GM19455 (cell line): ENCODE data around the gene DDX3X.

Source experiments
- ATAC-seq: cut with Tn5 transposase; IDR thresholded peaks from one replicate; pipeline ENCODE4 v1.9.1; 2021; ENCODE audit not compliant: unreplicated experiment

The DDX3X gene

DNA sequence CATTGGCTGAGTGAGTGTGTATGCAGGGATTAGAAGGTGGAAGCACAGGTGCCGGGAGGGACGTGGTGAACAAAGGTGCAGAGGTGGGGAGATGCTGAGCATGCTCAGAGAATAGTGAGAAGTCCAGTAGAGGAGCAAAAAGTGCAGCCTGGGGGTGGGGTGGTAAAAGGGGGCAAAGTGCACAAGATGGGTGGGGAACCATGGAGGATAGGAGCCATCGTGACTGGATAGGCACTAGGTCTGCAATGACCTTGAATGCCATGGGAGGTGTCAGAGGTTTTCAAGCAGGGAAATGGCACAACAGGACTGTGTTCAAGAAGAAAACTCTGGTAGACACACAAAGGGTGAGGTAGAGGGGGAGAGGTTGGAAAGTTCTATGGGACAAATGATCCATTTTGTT lies 6.6 kb upstream of the DDX3X start:
- no peak for ATAC-seq

DNA sequence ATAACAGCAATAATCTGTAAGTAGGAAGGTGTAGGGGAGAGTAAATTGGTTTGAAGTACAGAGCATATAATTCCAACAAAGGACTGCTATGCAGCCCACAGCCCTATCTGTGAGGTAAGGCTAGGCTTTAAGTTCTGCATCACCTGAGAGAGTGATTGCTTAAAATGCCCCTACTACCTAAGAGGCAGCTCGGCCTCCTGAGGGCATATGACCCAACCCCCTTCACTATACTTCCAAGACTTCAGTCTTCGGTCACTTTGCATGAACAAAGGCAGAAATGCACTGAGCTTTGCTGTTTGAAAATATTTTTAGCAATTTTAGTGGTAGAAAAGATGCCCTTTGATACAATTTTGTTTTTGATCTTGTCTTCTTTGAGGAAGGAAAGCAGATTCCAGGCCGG lies 4.9 kb upstream of the DDX3X start:
- ATAC-seq = no peak

DNA sequence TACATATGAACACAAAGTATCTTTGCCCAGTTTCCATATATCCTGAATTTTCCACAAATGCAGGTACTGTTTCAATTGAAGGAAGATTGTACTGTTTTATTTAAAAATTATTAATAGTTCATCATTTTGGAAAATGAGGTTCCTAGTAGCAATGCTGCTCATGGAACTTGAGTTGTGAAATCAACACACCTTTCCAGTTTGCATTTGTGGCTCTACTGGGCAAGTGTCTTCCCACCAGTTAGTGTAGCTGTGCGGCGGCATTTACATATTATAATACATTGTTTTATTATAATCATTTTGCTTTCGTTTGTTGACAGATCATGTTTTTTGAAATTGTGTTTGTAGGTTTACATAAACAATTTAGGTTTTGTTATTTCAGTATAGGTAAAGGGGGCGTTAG lies 2.0 kb upstream of the DDX3X start:
- ATAC-seq = no peak

DNA sequence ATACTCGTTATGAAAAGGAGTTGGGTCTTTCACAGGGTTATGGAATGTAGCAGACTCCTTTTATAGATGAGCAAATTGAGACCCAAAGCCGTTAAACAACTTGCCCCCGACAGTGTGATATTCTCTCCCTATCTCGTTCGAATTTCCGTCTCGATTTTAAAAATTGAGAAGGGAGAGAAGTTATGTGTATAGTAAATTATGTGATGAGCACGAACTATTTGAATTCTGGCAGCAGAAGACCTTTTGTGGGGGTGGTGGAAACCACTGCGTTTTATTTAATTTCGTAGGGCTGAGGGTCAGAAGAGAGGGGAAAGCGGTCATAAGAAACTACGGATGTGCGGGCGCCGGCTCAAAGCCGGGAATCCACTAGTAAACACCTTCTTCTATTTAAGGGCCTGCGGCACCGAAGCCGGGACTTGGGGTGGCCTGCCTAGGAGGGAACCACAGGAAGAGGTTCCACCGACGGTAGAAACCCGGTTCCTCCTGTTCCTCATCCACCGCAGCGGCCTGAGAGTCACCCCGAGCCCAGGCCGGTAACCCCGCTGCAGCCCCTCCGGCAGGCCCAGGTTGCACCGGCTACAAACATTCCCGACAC lies 1.5 kb upstream of the DDX3X start:
- ATAC-seq = peak; percentile 8

DNA sequence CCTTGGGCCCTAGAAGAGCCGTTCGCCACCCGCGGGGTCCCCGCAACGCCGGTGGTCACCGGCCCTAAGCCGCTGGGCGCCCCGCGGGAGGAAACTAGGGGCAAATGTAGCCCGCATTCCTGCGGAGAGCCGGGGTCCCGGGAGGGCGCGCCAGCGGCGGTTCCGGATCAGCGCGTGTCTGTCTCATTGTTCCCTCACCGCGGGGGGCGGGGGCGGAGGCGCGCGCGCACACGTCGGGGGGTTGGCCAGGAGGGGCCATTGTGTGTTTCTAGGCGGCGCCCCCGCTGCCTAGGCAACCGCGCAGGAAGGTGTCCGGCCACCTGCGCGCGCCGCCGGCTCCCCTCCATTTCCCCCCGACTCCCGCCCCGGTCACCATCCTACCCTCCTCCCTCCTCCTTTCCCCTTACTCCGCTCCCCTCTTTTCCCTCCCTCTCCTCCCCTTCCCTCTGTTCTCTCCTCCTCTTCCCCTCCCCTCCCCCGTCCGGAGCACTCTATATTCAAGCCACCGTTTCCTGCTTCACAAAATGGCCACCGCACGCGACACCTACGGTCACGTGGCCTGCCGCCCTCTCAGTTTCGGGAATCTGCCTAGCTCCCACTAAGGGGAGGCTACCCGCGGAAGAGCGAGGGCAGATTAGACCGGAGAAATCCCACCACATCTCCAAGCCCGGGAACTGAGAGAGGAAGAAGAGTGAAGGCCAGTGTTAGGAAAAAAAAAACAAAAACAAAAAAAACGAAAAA lies 789 bp upstream of the DDX3X start:
- peak; percentile 38 for ATAC-seq

DNA sequence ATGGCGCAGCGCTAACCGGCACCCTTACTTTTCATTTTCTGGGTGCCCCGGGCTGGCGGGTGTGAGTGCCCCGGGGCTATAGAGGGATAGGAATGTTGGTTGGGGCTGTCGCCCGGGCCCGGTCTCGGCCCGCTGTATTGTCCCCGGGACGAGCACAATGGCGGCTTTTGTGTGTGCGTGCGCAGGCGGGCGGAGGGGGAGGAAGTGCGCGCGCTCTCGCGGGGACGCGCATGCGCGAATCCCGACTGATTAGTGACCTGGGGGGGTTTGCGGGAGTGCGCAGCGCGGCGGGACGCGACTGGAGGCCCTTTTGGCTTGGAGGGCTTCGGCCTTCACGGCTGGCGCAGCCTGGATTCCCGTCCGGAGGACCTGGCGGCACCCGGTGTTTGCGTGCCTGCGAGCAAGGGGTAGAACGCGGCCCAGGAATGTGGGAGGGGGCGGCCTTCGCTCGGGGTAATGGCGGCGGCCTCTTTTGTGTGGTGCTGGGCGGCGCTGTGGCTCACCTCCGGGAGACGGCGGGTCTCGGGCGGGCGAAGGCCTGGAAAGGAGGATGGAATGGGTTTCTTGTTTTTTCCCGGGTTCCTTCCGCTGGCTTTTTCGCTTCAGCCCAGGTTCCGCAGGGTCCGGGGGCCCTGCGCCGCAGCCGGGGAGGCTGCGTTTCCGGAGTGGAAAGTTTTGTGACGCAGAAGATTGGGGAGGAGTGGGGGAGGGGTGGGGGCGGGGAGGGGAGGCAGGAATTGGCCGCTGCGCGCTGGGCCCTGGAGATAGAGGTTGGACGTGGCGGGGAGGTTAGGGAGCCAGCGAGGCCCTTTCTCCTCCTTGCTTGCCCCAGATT lies 618 bp downstream of the DDX3X start:
- peak; percentile 26 for ATAC-seq

DNA sequence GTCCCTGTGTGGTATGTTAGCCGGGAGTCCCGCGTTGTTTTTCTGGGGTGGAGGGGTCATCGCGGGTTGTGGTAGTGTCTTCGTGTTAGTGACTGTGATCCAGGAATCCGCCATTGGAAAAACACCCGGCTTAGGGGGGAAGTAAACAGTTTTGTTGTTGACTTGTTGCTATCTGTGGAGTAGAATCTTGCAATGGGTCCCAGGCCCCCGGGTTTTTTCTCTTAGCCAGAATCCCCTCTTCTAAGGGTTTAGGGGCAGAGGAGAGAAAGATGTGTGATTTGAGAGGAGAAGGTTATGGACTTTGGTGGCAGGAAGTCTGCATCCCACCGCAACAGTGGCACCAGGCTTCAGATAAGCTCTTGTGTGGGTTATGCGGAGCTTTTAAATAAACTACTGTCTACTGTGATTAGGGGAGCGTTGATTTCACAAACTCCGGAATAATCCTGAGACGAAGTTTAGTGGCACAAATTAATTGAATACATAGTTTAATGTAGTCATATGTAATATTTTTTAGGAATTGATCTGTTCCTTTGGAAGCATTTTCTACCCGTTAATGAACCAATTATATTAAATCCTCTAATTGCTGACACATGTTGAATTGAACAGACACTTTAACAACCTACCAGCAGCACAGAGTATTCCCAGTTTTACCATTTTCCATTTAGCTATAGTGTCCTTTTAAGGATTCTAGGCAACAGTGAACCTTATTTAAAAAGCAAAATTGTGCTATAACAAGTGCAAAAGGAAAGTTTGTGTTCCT lies 1.4 kb downstream of the DDX3X start:
- ATAC-seq = no peak

DNA sequence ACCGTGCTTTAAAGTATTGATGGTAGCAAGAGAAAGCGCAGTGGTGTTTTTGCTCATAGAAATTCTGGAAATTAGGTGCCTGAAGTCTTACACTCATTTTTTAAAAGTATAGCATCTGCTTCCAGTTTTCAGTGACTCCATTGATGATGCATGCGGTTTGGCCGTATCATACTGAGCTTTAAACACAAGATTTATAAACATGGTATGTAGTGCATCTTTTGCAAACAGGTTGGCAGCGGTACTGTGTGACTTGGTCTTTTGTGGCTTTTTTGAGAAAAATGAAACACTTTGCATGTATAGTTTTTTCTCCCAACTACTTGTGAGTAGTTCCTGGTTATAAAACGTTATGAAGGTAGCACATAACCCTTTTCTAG lies 2.0 kb downstream of the DDX3X start:
- ATAC-seq = no peak

DNA sequence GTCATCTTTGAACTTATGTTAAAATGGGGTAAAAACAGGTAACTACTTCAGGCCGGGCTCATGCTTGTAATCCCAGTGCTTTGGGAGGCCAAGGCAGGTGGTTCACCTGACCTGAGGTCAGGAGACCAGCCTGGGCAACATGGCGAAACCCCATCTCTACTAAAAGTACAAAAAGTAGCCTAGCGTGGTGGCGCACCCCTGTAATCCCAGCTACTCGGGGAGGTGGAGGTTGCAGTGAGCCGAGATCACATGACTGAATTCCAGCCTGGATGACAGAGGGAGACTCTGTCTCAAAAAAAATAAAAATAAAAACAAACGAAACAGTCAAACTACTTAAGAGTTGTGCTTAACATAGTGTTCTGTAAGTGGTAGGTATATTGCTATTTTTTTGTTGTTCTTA lies 2.5 kb downstream of the DDX3X start:
- ATAC-seq = no peak

DNA sequence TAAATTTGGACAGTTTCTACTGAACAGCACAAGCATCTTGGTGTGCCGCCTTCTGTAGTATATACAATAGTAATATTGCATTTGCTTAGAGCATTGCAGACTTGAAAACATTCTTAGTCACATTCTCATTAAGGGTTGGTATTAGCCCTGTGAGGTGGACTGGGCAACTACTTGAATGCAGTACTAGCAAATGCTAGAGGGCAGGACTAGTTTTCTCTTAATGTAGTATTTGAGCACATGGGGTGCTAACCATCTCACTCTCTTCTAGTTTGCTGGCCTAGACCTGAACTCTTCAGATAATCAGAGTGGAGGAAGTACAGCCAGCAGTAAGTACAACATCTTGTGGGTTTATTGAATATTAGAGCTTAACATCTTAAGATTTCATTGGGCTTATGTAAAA lies 3.2 kb downstream of the DDX3X start:
- ATAC-seq = no peak

DNA sequence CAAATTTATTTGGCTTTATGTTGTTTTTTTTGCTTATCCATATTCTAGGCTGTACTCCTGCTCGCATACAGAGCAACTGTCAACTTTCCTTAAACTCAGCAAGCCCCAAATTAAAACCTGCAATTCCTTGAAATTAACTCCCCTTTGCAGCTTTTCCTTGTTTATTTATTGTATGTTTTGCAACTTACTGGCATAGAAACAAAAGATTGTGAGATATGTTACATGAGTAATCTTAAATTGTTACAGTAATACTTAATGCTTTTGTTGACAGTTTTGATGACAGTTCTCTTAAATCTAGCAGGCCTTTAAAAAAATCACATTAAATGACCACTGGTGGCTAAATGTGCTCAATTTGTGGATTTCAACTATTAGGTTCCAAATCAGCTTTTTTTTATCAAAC lies 4.5 kb downstream of the DDX3X start:
- ATAC-seq = no peak

DNA sequence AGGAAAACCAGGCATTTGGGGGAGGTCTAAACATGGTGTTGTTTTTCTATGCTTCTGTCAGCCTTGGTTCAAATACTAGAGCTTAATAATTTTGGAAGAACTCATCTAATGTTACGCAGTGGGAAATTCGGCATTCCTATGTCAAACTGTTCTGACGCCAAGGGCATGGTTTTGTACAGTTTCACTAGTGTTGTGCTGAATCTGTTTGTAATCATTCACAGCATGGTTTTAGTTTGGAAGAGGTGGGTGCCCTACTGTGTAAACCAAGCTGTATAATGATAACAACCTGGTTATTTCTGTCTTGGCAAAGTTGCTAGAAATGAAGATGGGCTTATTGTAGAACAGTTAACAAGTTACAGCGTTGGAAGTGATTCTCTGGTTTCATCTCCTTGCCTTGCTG lies 5.2 kb downstream of the DDX3X start:
- ATAC-seq = no peak

DNA sequence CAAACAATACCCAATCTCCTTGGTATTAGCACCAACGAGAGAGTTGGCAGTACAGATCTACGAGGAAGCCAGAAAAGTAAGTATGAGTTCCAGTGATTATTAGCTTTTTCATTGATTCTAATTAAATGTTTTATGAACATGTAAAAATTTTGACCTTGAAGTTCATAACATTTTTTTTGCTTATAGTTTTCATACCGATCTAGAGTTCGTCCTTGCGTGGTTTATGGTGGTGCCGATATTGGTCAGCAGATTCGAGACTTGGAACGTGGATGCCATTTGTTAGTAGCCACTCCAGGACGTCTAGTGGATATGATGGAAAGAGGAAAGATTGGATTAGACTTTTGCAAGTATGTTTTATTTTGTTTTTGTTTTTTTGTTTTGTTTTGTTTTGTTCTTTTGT lies 10.1 kb downstream of the DDX3X start:
- ATAC-seq = no peak

DNA sequence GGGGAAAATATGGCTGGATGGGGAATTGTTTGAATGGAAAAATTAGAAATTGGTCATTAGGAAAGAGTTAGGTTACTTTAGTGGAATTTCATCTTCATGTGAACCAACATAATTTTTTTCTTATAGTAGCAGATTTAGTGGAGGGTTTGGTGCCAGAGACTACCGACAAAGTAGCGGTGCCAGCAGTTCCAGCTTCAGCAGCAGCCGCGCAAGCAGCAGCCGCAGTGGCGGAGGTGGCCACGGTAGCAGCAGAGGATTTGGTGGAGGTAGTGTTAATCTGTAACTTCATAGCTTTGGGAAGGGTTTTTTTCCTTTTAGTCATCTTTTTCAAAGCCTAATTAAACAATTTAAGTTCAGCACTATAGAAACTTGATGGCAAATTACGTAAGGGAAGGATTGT lies 13.2 kb downstream of the DDX3X start:
- ATAC-seq = no peak

DNA sequence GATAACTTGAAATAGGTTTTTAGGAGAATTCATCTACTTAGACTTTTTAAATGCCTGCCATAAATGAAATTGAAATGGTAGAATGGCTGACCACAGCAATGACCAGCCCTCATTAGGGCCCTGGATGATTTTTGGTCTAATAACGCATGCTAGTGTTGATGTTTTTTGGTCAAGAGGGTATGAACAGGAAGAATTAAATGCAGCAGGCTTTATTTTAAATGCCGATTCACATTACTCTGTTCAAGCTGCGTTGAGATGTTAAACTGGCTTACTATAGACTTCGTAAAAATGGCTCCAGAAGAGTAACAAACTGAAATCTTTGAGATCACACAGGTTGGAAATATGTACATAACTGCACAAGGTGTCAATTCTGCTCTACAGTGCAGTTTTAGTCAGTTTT lies 14.6 kb downstream of the DDX3X start:
- no peak for ATAC-seq

DNA sequence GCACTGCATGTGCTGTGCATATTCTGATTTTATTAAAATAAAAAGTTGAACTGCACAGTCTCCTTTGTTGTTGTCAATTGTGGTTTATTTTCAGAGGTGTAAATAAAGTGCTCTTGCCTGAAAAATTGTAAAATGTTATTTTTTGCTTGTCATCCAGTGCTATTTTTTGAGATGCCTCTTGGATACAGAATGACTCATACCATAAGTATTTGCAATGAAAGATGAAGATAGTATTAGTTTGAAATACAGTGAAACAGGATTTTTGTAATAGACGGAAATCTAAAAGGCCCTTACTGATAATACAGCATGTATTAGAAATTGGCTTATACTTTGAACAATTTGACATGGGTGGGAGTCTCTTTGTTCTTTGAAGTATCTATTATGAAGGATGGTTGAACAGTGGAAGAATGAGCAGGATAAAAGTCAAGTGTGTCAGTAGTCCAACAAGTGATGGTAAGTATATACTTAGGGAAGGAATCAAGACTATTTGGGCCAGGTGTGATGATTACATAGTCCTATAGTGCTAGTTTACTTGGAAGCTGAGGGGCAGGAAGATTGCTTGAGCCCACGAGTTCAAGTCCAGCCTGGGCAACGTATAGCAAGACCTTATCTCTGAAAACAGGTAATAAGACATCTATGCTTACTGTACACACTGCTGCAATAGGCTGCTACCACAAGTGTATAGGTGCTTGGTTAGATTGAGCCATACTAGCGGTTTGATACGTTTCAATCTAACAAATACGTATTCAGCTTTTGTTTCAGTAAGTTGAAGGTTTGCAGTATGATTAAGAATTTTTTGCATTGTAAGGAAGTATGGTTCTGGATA lies 16.4 kb downstream of the DDX3X start:
- ATAC-seq = no peak

DNA sequence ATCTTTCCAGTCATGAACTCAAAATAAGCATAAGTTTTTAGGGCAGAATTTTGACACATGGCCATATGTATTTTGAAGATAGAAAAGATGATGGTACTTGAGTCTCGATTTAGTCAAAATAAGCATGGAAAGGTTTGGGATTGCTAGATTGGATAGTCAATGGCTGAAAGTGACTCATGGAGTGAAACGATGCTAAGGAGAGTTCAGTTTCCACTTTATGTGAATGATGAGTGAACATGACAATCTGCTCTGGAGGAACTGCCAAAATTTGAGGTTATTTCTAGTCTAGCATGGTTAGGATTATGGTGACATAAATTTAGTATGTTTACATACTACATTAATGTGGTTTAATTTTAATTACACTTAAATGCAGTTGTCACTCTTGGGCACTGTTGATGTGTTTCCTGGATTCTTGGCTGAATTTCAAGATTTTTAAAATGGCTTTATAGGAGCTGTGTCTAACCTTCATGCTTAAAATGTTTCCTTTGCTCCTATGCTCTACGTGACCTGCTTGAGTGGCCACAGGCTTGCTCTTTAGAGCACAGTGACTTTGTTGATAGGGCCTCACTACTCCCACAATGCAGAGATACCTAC lies 17.1 kb downstream of the DDX3X start:
- ATAC-seq = no peak

DNA sequence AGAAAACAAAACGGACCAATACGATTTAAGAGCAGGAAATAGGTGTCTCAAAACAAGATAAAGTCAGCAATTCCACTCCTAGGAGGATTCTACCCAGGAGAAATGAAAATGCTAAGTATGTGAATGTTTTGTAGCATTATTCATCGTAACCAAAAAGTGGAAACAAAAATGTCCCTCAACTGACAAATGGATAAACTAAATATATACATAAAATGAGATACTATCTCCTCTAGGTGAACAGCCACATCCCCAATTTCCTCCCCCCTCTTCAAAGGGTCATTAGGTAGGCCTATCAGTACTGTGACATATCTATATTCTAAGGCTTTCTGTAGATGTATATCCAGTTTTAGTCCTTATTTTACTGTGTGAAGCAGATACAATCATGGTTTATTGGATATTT lies 18.0 kb downstream of the DDX3X start:
- no peak for ATAC-seq

DNA sequence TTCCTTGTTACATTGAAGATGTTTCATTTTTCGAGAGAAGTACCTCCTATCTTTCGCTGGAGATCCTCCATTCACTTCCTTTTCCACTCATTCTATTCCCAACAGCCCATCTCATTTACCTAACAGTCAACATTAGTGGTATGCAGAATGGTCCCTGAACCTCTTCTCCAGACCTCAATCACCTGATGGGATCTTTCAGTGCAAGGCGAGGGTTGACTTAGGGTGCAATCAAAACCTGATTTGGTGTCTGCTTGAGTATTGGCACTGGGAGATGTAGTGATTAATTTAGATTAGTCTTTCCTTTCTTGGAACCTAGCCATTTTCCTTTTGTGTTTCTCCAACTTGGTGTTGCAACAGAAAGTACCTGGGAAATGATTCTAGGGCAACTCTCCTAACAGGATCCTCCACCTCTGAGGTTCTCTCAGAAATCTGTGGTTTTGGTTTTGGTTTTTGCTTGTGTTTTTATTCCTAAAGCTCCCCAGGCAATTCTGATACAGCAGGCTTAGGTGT lies 18.4 kb downstream of the DDX3X start:
- no peak for ATAC-seq

DNA sequence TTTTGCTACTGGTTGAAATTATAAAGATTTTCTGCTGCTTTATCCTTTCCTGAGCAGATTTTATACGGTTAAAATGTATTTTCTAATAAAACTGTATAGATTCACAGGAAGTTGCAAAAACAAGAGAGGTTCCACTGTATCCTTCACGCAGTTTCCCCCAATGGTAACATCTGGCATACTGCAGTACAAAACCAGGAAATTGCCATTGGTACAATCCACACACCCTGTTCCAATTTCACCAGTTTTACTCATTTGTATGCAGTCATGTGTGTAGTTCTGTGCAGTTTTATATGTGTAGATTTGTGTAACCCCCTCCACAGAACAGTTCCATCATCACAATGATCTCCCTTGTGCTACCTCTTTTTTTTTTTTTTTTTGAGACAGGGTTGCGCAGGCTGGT lies 20.0 kb downstream of the DDX3X start:
- no peak for ATAC-seq
